NCI-H2196 treated with DMSO at 0.1 percent for 48 hours (cell line): ENCODE measurements around the gene SETD2.
"Not testable (repeated sequence)": the region's sequence is repeated elsewhere in the genome, so short reads cannot be mapped to it uniquely, and the experiment has no call there.

Experiments
- DNase-seq: peaks from one replicate; lab custom pipeline; 2025; ENCODE audit not compliant: unreplicated experiment; lab: John Stamatoyannopoulos, UW

Gene SETD2

DNA sequence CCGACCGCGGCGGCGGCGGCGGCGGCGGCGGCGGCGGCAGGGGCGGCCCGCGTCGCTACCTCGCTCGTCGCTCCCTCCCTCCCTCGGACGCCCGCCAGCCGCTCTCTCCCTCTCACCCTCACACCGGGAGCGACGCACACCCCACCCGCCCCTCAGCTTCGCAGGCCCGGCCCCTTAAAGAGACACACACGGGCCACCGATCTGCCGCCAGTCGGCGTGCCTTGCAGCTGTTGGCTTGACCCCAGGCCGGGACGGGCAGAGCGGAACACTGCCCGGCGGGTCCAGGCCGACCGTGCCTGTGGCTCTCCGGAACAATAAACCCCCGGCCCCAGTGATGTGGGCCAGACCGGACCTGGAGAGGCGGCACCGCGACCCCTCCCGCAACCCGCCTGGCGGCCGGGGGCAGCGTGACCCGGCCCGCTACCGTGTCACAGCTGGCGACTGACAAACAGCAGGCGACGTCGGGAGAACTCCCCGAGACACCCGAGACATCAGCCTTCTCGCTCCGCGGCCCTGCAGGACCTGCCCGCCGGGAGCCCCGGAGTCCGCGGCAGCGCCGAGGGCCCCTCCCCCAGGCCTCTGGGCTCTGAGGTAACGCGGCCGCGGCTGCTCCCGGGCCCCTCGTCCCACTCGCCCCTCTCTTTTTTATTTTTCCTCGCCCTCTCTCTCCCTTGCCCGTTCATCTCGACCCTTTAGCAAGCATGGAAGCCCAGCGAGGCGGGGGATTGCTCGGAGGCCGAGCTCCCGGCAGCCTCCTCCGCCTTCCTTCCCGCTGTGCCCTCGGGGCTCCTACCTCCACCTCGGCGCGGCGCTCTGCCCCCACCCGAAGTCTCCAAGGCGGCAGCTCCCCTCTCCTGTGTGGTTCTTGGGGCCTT is at the start of gene SETD2:
Gene SETD2 (minus strand): TSS at position 107 of the 875 bp plus-strand sequence. CDS start 189 bp downstream, outside the sequence.
- peak; percentile 69 for DNase-seq

- no peak for DNase-seq
These were observed 47.0 kb upstream of the SETD2 start for GRCh38 chr3:47210863-47211405.

- not testable (repeated sequence) for DNase-seq
These were observed 42.1 kb upstream of the SETD2 start for GRCh38 chr3:47206022-47206421.

DNA sequence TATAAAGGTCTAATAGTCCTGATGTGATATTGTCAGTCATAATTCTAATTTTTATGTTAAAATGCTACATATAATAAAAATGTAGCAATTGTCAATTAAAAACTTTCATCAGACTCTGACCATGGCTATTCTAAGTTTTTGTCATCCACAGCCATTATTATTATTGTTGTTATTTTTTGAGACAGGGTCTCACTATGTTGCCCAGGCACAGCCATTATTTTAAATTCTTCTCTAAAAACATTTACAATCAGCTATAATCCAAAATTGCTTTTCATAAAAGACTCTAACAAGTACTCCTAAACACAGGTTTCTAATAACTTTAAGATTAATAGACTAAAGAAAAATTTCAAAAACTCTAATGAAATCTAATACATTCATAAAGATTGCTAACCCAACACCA is 41.0 kb upstream of the SETD2 start:
- DNase-seq, result no peak

GRCh38 chr3:47202542-47202941 is 38.6 kb upstream of the SETD2 start:
- no peak for DNase-seq

DNA sequence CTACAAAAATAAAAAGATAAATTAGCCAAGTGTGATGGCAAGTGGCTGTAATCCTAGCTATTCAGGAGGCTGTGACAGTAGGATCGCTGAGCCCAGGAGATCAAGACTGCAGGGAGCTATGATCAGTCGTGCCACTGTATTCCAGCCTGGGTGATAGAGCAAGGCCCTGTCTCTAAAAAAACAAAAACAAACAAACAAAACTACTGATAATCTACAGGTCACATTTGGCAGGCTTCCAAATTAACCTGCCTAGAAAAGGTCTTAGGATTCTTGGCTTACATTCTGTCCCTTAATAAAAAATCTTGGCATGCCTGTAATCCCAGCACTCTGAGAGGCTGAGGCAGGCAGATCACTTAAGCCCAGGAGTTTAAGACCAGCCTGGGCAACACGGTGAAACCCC is 33.4 kb upstream of the SETD2 start:
- no peak for DNase-seq

DNA sequence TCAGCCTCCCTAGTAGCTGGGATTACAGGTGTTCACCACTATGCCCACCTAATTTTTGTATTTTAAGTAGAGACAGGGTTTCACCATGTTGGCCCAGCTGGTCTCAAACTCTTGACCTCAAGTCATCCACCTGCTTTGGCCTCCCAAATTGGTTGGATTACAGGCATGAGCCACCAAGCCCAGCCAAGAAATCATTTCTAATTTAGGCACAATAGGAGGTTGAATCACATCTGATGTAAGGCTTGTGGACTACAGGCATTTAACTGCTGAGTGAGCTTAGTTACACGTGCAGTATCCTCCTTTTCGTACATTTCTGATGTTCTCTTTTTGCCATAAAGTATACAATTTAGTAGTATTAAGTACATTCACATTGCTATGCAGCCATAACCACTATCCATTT is 31.1 kb upstream of the SETD2 start:
- DNase-seq, result no peak

- no peak for DNase-seq
These were observed 30.3 kb upstream of the SETD2 start for GRCh38 chr3:47193871-47194859.

DNA sequence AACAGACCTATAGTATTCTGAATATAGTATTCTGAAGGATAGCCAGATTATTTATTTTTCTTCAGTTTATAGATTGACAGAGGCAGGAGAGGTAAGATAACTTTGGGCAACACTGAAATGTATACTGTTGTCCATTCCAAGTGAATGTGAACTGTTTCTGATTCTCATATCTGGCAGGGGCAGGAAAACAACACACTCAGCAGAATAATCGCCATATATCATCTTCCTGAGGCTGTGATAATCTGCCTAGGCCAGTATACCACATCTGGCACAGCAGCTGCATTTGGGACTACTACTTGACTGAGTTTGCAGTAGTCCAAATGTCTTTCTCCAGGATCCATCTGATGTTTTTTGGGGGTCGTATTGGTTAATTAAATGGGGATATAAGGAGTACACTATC is 22.4 kb upstream of the SETD2 start:
- DNase-seq, result no peak

DNA sequence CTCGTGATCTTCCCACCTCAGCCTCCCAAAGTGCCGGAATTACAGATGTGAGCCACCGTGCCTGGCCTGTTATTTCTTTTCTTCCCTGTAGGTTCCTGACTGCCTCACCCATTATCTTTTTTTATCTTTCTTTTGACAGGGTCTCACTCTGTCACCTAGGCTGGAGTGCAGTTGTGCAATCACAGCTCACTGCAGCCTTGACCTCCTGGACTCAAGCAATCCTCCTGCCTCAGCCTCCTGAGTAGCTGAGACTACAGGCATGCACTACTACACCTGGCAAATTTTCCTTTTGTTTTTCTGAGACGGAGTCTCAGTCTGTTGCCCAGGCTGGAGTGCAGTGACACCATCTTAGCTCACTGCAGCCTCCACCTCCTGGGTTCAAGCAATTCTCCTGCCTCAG is 17.8 kb upstream of the SETD2 start:
- DNase-seq, result not testable (repeated sequence)

DNA sequence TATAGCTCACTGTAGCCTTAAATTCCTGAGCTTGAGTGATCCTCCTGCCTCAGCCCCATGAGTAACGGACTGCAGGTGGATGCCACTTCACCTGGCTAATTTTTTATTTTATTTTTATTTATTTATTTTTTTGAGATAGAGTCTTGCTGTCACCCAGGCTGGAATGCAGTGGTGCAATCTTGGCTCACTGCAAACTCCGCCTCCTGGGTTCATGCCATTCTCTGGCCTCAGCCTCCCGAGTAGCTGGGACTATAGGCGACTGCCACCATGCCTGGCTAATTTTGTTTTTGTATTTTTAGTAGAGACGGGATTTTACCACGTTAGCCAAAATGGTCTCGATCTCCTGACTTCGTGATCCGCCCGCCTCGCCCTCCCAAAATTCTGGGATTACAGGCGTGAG is 16.1 kb upstream of the SETD2 start:
- DNase-seq, result not testable (repeated sequence)

- no peak for DNase-seq
These were observed 12.7 kb upstream of the SETD2 start for GRCh38 chr3:47176582-47176981.

GRCh38 chr3:47163169-47164006 is 525 bp downstream of the SETD2 start:
- no peak for DNase-seq

DNA sequence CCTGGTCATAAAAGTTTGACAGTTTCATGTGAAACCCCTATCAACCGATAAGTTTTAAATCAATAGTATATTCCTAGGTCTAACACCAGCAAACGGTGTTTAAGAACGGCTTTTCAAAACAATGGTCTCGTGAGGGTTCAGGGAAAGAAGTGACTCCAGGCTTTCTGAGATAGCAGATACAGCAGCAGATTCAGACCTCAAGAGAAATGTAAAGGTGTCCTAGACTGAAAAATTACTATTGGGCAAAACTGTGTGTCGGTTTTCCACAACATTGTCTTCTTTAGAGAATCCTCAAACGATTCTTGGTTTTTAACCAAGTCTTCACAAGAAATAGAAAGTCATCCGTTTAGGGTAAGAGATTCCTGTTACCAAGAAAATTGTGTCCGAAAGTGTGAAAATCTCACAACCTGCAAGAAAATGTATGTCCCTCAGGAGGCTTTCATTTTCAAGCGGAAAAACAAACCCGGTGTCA is 1.2 kb downstream of the SETD2 start:
- DNase-seq, result no peak

DNA sequence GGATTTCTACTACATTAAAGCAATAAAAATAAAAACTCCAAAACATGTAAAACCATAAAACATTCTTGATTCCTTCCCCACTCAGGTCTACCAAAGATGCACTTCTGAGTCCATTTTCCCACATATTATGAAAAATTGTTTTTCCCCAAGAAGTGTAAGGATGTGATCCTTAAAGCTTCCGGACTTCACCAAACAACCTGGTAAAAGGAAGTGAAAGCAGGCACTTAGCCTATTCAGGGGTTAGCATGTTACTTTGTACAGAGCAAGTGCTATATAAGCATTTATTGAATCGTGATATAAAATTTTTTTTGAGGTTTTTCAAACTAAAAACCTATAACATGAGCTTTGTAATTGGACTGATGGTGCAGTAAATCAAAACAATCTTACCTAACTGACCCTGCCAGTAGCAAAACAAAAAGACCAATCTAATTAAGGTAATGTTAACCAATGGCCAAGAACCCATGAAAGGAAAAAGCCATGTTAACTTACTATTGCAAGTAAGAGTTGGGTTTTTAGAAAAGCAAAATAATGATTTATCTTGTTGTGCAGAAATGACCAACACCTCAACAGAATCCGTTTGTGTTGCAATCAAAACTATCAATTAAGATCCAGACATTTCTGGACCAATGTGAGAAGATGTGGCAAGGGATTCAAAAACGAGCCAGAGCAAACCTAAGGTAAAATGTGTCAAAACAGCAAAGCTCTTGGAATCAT is 1.8 kb downstream of the SETD2 start:
- no peak for DNase-seq

GRCh38 chr3:47159820-47160219 is 4.1 kb downstream of the SETD2 start:
- no peak for DNase-seq

- DNase-seq, result no peak
These were observed 5.7 kb downstream of the SETD2 start for GRCh38 chr3:47158208-47158607.

GRCh38 chr3:47156396-47156795 is 7.5 kb downstream of the SETD2 start:
- DNase-seq, result no peak

DNA sequence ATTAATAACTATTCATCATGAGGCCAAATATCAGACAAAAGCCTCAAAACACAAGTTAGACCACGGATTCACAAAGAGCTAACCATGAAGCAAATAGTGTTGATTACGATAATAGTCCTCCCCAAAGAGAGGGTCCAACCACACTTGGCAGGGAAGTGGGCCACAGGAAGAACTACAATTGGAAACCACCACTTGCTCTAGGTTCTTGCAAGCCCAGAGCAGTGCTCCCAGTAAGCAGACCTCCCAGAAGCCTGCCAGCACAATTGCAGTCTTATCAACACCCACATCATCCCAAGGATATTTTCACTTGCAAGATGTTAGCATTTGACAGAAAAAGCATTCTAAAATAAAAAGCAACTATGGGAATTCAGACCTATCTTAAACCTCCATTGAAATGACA is 11.3 kb downstream of the SETD2 start:
- no peak for DNase-seq

- DNase-seq, result no peak
These were observed 12.1 kb downstream of the SETD2 start for GRCh38 chr3:47151836-47152235.
